HepG2 (cell line): ENCODE data around the gene NSG2. TPM values are rescaled to one million over a fixed set of nuclear protein-coding genes. Genes with fewer than 3 reads are reported as not detected.

Source experiments
- ATAC-seq: fragments of 200-7000 bp; cut with Tn5 transposase; 3 replicates; pipeline ENCODE4 v1.9.1; 2020; ENCODE audit warnings: mild to moderate bottlenecking, moderate library complexity
- BruUV-seq: library from RNA; stranded (reverse); fragments of 400-500 nt; replicated peaks from 2 replicates; lab custom pipeline; 2021; lab: Mats Ljungman, UMichigan
- CTCF ChIA-PET: fragments of 300-600 bp; formaldehyde crosslinking; extraction: SDS; loops from one replicate; lab custom pipeline; 2021; ENCODE audit warnings: low total read pairs, inconsistent platforms, low intra/inter-chr PET ratio; lab: Yijun Ruan, JAX
- POLR2A ChIA-PET: fragments of 350-600 bp; sonication (Branson Sonifier 250); formaldehyde crosslinking; loops from one replicate; lab custom pipeline; 2020; ENCODE audit warnings: antibody characterized with exemption, inconsistent platforms; lab: Yijun Ruan, JAX
- DNase-seq: peaks from one replicate; pipeline ENCODE4 v3.0.0-alpha.2; 2015; ENCODE audit warnings: low spot score
- FAIRE-seq: peaks from 3 replicates; lab custom pipeline; 2011; peaks lifted over from hg19 to GRCh38; lab: Jason Lieb, UNC
- H2AFZ ChIP-seq: one replicate; pipeline ENCODE4 v1.6.1; 2011; ENCODE audit warnings: low read length, inconsistent platforms
- H3K27ac ChIP-seq: fragments of 300-600 bp; 3 replicates; pipeline ENCODE4 v1.8.0; 2011; ENCODE audit warnings: mixed run types, mild to moderate bottlenecking, mixed read lengths, low read length, inconsistent platforms; ENCODE audit not compliant: insufficient read depth; ENCODE audit errors: extremely low read length
- H3K27me3 ChIP-seq, 2 experiments: fragments of 200-600 bp in 1 of 2; 2 replicates in 1 of 2; 3 replicates in 1 of 2; pipeline versions ENCODE4 v1.6.0 to v1.8.0; 2011; ENCODE audit warnings: low read length in 2 of 2, mild to moderate bottlenecking in 2 of 2, moderate library complexity in 2 of 2, inconsistent platforms in 1 of 2; ENCODE audit not compliant: insufficient read depth in 2 of 2, control insufficient read depth in 1 of 2
- H3K36me3 ChIP-seq, 2 experiments: fragments of 200-600 bp in 1 of 2; replicated peaks in 1 of 2; 2 replicates in 1 of 2; 3 replicates in 1 of 2; pipeline versions ENCODE4 v1.5.1 to v1.8.0; 2011; ENCODE audit warnings: low read length in 2 of 2, inconsistent platforms in 1 of 2; ENCODE audit not compliant: insufficient read depth in 2 of 2, control insufficient read depth in 1 of 2
- H3K4me1 ChIP-seq: 2 replicates; pipeline ENCODE4 v1.5.1; 2012; ENCODE audit warnings: low read length, inconsistent platforms; ENCODE audit not compliant: insufficient read depth
- H3K4me2 ChIP-seq: 2 replicates; pipeline ENCODE4 v1.6.0; 2011; ENCODE audit warnings: low read depth, low read length, inconsistent platforms
- H3K4me3 ChIP-seq, 3 experiments: fragments of 200-600 bp in 1 of 3; sonication (generic), shearing (Covaris generic) in 1 of 3; replicated peaks in 1 of 3; 2 replicates each; pipeline ENCODE4 v1.5.1; 2011 to 2016; ENCODE audit warnings: low read length in 3 of 3, inconsistent platforms in 2 of 3, low read depth in 2 of 3, mild to moderate bottlenecking in 2 of 3, control low read depth in 1 of 3, mixed read lengths in 1 of 3; ENCODE audit not compliant: insufficient read depth in 1 of 3
- H3K79me2 ChIP-seq: one replicate; pipeline ENCODE4 v1.6.1; 2011; ENCODE audit warnings: low read length, inconsistent platforms; ENCODE audit not compliant: insufficient read depth
- H3K9ac ChIP-seq: 2 replicates; pipeline ENCODE4 v1.6.0; 2011; ENCODE audit warnings: mild to moderate bottlenecking, low read depth, low read length, inconsistent platforms; ENCODE audit not compliant: insufficient read depth
- H3K9me3 ChIP-seq: 2 replicates; pipeline ENCODE4 v1.5.1; 2012; ENCODE audit warnings: mild to moderate bottlenecking, low read length
- H4K20me1 ChIP-seq: 2 replicates; pipeline ENCODE4 v1.6.0; 2011; ENCODE audit warnings: inconsistent platforms, mild to moderate bottlenecking, low read length, moderate library complexity; ENCODE audit not compliant: insufficient read depth
- ESRRA ChIP-seq: sonication (generic); formaldehyde crosslinking; IDR thresholded peaks from 2 replicates; pipeline ENCODE4 v1.5.1; 2020; ENCODE audit warnings: mild to moderate bottlenecking, low read depth, missing genetic modification reagents
- HNF4A ChIP-seq: sonication (generic); formaldehyde crosslinking; IDR thresholded peaks from 2 replicates; pipeline ENCODE4 v1.4.0; 2020; ENCODE audit warnings: missing genetic modification reagents
- MAFF ChIP-seq: IDR thresholded peaks from 2 replicates; pipeline ENCODE4 v1.6.1; 2011; ENCODE audit warnings: low read depth, low read length, improper control_type of control experiment
- MAFK ChIP-seq, 2 experiments: IDR thresholded peaks in 1 of 2; conservative IDR thresholded peaks in 1 of 2; 2 replicates each; pipeline ENCODE4 v1.6.1; 2011; ENCODE audit warnings: improper control_type of control experiment in 2 of 2, low read length in 2 of 2
- MXD1 ChIP-seq: sonication (generic); formaldehyde crosslinking; IDR thresholded peaks from 2 replicates; pipeline ENCODE4 v1.4.0; 2020; ENCODE audit warnings: mild to moderate bottlenecking, missing genetic modification reagents
- ZNF350 ChIP-seq: sonication (generic); formaldehyde crosslinking; IDR thresholded peaks from 2 replicates; pipeline ENCODE4 v1.4.0; 2020; ENCODE audit warnings: mild to moderate bottlenecking, low read depth, missing genetic modification reagents, borderline replicate concordance
- WGBS: methylation state at CpG from one replicate; pipeline ENCODE4 v1.1.6; 2017; ENCODE audit warnings: low lambda C conversion rate; 5-methylcytosine and 5-hydroxymethylcytosine counted together
- in situ Hi-C: cut with HindIII; loops from 2 replicates; pipeline ENCODE4 v1.10.0; 2017; ENCODE audit warnings: low pct_unique_long_range_greater_than_20kb; ENCODE audit not compliant: extremely low pct_ligation_motif_present
- intact Hi-C: fragments of 100-400 bp; cut with micrococcal nuclease; formaldehyde crosslinking; loops from one replicate; pipeline ENCODE4 v1.10.0; 2022; ENCODE audit not compliant: unreplicated experiment
- polyA plus RNA-seq, 8 experiments: library from polyadenylated mRNA; depleted of rRNA in 3 of 8; stranded (reverse) in 7 of 8; unstranded in 1 of 8; fragments of >200 nt; fragmentation: Illumina TruSeq in 4 of 8; extraction: Trizol in 4 of 8; gene quantifications; 2 replicates each; pipeline versions ENCODE4 v1.2.1 to v1.2.3, GENCODE V29; 2011 to 2016; ENCODE audit warnings: low read depth in 4 of 8, missing spikeins in 1 of 8, mixed read lengths in 1 of 8; ENCODE audit not compliant: insufficient read depth in 1 of 8
- total RNA-seq, 5 experiments: library from RNA; depleted of rRNA; stranded (reverse); fragments of >200 nt; fragmentation: Illumina TruSeq; extraction: Trizol; gene quantifications; 2 replicates each; pipeline ENCODE4 v1.2.3, GENCODE V29; 2016; ENCODE audit warnings: low read depth in 1 of 5

NSG2 gene
- total and polyA plus RNA-seq, 2 of the 13 experiments (the other 11 are each of a cell fraction or from before 2014, with no cell fraction given), result 0.21 TPM; not detected in 1

DNA sequence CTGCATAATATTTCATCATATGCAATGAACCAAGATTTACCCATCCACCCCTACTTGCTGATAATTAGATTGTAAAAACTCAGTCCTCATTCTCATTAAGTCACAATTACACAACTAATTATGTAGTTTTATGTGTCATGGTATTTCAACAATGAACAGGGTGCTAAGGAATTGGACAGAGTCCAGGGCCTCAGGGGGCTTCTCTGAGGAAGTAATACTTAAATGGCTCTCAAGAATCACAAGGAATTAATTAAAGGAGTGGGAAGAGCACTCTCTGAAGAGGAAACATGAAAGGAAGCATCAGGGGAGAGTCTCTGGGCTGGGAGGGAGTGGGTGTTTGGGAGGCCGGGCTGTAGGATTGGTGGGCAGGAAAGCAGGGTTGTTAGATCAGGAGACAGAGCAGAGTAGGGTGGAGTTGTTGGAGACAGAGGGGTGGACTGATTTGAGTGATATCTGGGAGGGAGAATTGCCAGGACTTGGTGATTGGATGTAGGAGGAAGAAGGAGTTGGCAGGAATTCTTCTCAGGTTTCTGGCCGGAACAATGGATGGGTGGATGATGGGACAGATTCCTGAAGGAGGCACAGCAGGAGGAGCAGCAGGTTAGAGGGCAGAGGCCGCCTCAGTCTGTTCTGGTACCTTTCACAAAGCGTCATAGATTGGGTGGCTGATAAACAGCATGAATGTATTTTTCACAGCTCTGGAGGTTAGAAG, 23.0 kb upstream of the NSG2 start:
- Histone ChIP-seq H3K9ac (no peak overlapping the region), H3K4me2 (no peak overlapping the region), H3K27ac (no peak overlapping the region), H3K79me2 (no peaks in the 10 kb centered on the region), H3K4me1 (peaks cover 8% of the 10 kb centered on the region), H2AFZ (no peak overlapping the region), H4K20me1 (no peaks in the 10 kb centered on the region), H3K4me3 (no peak overlapping the region), H3K27me3 (no peaks in the 10 kb centered on the region; a peak in 2 of 5 replicates), H3K36me3 (no peaks in the 10 kb centered on the region), H3K9me3 (no peaks in the 10 kb centered on the region)
- FAIRE-seq (no peak), ATAC-seq (no peak), DNase-seq (no peak)
- BruUV-seq, result no TSS peak
- intact Hi-C loops, result no loop called here
- TF ChIP-seq MXD1 (CRISPR knock-in tag) (no peak), ZNF350 (CRISPR knock-in tag) (no peak), ESRRA (no peak)
- POLR2A ChIA-PET, result no interaction called here
- 19% methylated on average over 4 of the region's 4 CpGs for WGBS
- CTCF ChIA-PET, result no interaction called here
- in situ Hi-C loops, result no loop called here

DNA sequence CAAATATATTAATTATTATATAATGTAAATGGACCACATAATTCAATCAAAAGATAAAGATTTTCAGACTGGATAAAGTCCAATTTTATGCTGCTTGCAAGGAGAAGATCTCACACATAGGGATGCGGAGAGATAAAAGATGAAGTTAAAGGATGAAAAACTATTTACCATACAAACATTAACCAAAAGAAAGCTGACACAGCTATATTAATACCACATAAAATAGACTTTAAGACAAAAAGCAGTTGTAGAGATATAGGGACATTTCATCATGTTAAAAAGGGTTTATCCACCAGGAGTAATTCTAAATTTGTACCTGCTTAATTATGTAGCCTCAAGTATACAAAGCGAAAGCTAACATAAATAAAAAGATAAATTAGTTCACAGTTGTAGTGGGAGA, 15.2 kb upstream of the NSG2 start:
- DNase-seq, result no peak

More for the DNA sequence above, 15.2 kb upstream of the NSG2 start:
- POLR2A ChIA-PET, result no interaction called here
- Histone ChIP-seq H3K9me3 (no peaks in the 10 kb centered on the region), H3K79me2 (no peaks in the 10 kb centered on the region), H3K4me3 (no peak overlapping the region), H3K9ac (no peak overlapping the region), H3K4me1 (no peaks in the 10 kb centered on the region), H4K20me1 (no peaks in the 10 kb centered on the region), H3K27ac (no peak overlapping the region), H3K4me2 (no peak overlapping the region), H3K27me3 (no peaks in the 10 kb centered on the region; a peak in 1 of 5 replicates), H2AFZ (no peak overlapping the region), H3K36me3 (no peaks in the 10 kb centered on the region)
- CTCF ChIA-PET, result no interaction called here
- intact Hi-C loops (no loop called here), in situ Hi-C loops (no loop called here)
- ATAC-seq (no peak), FAIRE-seq (no peak)
- TF ChIP-seq MAFK (conservative IDR thresholded peaks at IDR 0.05 in 1 of 2, IDR thresholded peaks at IDR 0.05 in 1 of 2; ENCODE audit: low read length in 2 of 2) (peak; percentile 60 to 82), MAFF (peak; percentile 67), HNF4A (CRISPR knock-in tag) (no peak)
- 22% methylated on average over 2 of the region's 2 CpGs for WGBS
- BruUV-seq, result no TSS peak
